Gastrocnemius medialis (tissue), 4 donors: Measurements from ENCODE around the gene LITAFD. TPM values are rescaled to one million over a fixed set of nuclear protein-coding genes. Genes with fewer than 3 reads are reported as not detected.
A peak's percentile ranks its signal among the peaks of the same experiment; 100 is the strongest.

Experiments
- ATAC-seq, 2 donors: fragments of 150-250 bp; one replicate each; pipeline ENCODE4 v1.9.1; 2016
- DNase-seq, 2 donors: peaks; one replicate each; pipeline ENCODE4 v3.0.0-alpha.2; 2019
- H3K27ac ChIP-seq, 4 donors: fragments of 200-600 bp; sonication (generic); 1 replicate in 1 of 4; 2 replicates in 3 of 4; pipeline ENCODE4 v1.5.1; 2016 to 2018; ENCODE audit warnings: mild to moderate bottlenecking in 2 of 4, moderate library complexity in 1 of 4
- H3K27me3 ChIP-seq, 3 donors: fragments of 200-600 bp; sonication (generic) in 2 of 3; 1 replicate in 1 of 3; 2 replicates in 2 of 3; pipeline versions ENCODE4 v1.5.1 to v1.6.0; 2016 to 2019; ENCODE audit warnings: mild to moderate bottlenecking in 1 of 3, moderate library complexity in 1 of 3
- H3K36me3 ChIP-seq, 2 donors: fragments of 200-600 bp; sonication (generic) in 1 of 2; one replicate each; pipeline ENCODE4 v1.5.1; 2017 to 2018
- H3K4me1 ChIP-seq, 2 donors: fragments of 200-600 bp; sonication (generic) in 1 of 2; one replicate each; pipeline ENCODE4 v1.5.1; 2016 to 2017; ENCODE audit warnings: mild to moderate bottlenecking in 2 of 2
- H3K4me3 ChIP-seq, 4 donors: fragments of 200-600 bp; sonication (generic) in 3 of 4; 1 replicate in 1 of 4; 2 replicates in 3 of 4; pipeline ENCODE4 v1.5.1; 2016 to 2019; ENCODE audit warnings: mild to moderate bottlenecking in 2 of 4
- H3K9me3 ChIP-seq, 3 donors: fragments of 200-600 bp; sonication (generic) in 2 of 3; 1 replicate in 1 of 3; 2 replicates in 2 of 3; pipeline ENCODE4 v1.5.1; 2016 to 2019
- POLR2A ChIP-seq, 2 donors: fragments of 450-650 bp; IDR thresholded peaks; one replicate each; pipeline ENCODE4 v1.6.1; 2017; ENCODE audit warnings: antibody characterized with exemption in 2 of 2, mild to moderate bottlenecking in 2 of 2, moderate library complexity in 2 of 2
- in situ Hi-C, 4 donors: fragments of 200-750 bp; cut with MboI; loops; one replicate each; pipeline versions ENCODE4 v1.15.0 to v1.8.0; 2017; ENCODE audit warnings: low sequenced_read_pairs in 4 of 4
- intact Hi-C: fragments of 100-400 bp; cut with DNase I; formaldehyde crosslinking; loops from one replicate; pipeline ENCODE4 v1.15.1; 2023; ENCODE audit warnings: low total_unique reads
- total RNA-seq, 4 donors: library from RNA; depleted of rRNA; stranded (reverse); fragments of >200 nt; gene quantifications; one replicate each; pipeline versions ENCODE4 v1.1.0 to v1.2.3, GENCODE V29; 2016
- TF ChIP-seq, protein P1 (sequence below), 5 experiments: fragments of 450-650 bp in 3 of 5; fragments of 200-600 bp in 2 of 5; sonication (generic) in 2 of 5; IDR thresholded peaks in 4 of 5; conservative IDR thresholded peaks in 1 of 5; 1 replicate in 4 of 5; 2 replicates in 1 of 5; pipeline ENCODE4 v1.5.1; 2016 to 2019; ENCODE audit warnings: antibody characterized with exemption in 5 of 5, mild to moderate bottlenecking in 3 of 5, moderate library complexity in 3 of 5

Gene LITAFD
- total RNA-seq, 4 donors from 2014 or later: not detected

DNA sequence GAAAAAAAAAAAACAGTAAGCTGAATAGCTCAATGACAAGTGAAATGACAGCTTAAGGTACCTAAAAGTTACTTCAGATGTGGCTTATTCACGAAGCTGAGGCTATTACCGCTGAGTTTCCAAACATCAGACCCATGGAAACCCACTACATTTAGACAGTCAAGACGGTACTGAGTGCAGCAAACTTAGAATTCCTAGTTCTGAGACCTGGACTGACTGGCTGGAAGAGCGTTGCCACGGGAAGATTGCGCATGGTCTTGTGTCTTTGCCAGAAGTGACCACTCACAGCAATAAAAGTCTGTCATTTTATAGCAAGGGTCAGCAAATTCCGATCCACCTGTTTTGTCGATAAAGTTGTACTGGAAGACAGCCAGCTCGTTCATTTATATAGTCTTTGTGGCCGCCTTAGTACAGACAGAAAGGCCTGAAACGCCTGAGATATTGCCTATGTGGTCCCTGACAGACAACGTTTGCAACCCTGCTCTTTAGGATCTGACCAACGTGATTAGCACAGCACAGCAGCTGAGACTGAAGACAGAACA, 19.2 kb downstream of the LITAFD start:
- DNase-seq: no peak
- intact Hi-C loops: no loop called here
- in situ Hi-C loops: loop anchor here in 1 of 4 donors (10.0 kb wide), 1 partner anchor 53 kb away; no protein-coding TSS in a partner anchor
- ATAC-seq: no peak
- H3K36me3 ChIP-seq: peaks cover 14 to 97% of the 10 kb centered on the region in 2 donors
- TF ChIP-seq, protein P1, sequence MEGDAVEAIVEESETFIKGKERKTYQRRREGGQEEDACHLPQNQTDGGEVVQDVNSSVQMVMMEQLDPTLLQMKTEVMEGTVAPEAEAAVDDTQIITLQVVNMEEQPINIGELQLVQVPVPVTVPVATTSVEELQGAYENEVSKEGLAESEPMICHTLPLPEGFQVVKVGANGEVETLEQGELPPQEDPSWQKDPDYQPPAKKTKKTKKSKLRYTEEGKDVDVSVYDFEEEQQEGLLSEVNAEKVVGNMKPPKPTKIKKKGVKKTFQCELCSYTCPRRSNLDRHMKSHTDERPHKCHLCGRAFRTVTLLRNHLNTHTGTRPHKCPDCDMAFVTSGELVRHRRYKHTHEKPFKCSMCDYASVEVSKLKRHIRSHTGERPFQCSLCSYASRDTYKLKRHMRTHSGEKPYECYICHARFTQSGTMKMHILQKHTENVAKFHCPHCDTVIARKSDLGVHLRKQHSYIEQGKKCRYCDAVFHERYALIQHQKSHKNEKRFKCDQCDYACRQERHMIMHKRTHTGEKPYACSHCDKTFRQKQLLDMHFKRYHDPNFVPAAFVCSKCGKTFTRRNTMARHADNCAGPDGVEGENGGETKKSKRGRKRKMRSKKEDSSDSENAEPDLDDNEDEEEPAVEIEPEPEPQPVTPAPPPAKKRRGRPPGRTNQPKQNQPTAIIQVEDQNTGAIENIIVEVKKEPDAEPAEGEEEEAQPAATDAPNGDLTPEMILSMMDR (IDR thresholded peaks at IDR 0.05 in 4 of 5, conservative IDR thresholded peaks at IDR 0.05 in 1 of 5): no peak
- TF ChIP-seq POLR2A (IDR thresholded peaks at IDR 0.05): no peak
- no peak overlapping the region for H3K27ac ChIP-seq
- H3K4me3 ChIP-seq: no peak overlapping the region
- no peaks in the 10 kb centered on the region for H3K9me3 ChIP-seq
- H3K27me3 ChIP-seq: no peaks in the 10 kb centered on the region
- peaks cover 0 to 4% of the 10 kb centered on the region in 2 donors for H3K4me1 ChIP-seq

DNA sequence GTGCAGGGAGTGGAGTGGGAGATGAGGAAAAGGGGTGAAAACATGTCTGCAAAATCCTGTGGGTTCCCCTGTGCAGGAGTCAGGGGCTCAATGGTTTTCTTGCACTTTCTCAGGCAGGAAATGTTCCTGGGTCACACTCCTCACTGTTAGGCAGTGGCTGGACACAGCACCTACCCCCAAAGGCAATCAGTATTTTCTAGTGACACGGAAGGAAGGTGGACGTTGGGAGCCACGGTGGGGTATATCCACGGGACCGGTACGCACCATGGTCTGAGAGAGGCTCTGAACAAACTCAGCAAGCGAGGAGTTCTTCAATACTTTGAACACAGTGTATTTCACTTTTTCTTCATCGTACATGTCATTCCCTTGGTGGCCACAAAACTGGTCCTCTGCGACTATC, 20.9 kb downstream of the LITAFD start:
- TF ChIP-seq, protein P1 (IDR thresholded peaks at IDR 0.05 in 4 of 5, conservative IDR thresholded peaks at IDR 0.05 in 1 of 5): no peak
- no peak for TF ChIP-seq POLR2A (IDR thresholded peaks at IDR 0.05)
- Histone ChIP-seq H3K9me3 (no peaks in the 10 kb centered on the region), H3K36me3 (peaks cover 10 to 95% of the 10 kb centered on the region in 2 donors), H3K4me1 (peaks cover 0 to 4% of the 10 kb centered on the region in 2 donors), H3K4me3 (no peak overlapping the region), H3K27me3 (no peaks in the 10 kb centered on the region), H3K27ac (peak overlapping the region; percentile 60 to 78 (median 74))
- DNase-seq (no peak), ATAC-seq (no peak)
- intact Hi-C loops: no loop called here
- in situ Hi-C loops: loop anchor here in 1 of 4 donors (10.0 kb wide), 1 partner anchor 52 kb away; no protein-coding TSS in a partner anchor

DNA sequence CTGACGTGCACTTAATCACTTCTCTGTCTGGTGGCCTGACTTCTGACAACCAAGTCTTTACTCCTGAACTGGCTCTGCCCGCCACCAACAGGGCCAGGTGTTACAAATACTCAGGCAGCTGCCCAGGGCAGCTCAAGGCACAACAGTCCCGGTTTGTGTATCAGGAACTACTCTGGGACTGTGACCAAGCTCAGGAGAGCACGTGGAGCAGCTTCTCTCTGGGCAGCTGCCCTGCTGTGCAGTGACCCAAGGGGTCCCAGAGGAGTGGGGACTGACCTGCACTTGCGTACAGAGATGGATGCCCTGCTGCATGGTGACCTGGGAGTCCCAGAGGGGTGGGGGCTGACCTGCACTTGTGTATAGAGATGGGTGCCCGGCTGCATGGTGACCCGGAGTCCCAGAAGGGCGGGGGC, 21.9 kb downstream of the LITAFD start:
- Histone ChIP-seq H3K4me1 (peaks cover 0 to 4% of the 10 kb centered on the region in 2 donors), H3K27ac (peak overlapping the region; percentile 60 to 78 (median 74)), H3K36me3 (peaks cover 8 to 95% of the 10 kb centered on the region in 2 donors), H3K9me3 (no peaks in the 10 kb centered on the region), H3K4me3 (no peak overlapping the region), H3K27me3 (no peaks in the 10 kb centered on the region)
- in situ Hi-C loops: loop anchor here in 1 of 4 donors (10.0 kb wide), 1 partner anchor 51 kb away; no protein-coding TSS in a partner anchor
- TF ChIP-seq, protein P1 (IDR thresholded peaks at IDR 0.05 in 4 of 5, conservative IDR thresholded peaks at IDR 0.05 in 1 of 5): no peak
- no peak for TF ChIP-seq POLR2A (IDR thresholded peaks at IDR 0.05)
- DNase-seq: peak; percentile 63 to 87
- peak; percentile 92 to 96 for ATAC-seq
- intact Hi-C loops: no loop called here

DNA sequence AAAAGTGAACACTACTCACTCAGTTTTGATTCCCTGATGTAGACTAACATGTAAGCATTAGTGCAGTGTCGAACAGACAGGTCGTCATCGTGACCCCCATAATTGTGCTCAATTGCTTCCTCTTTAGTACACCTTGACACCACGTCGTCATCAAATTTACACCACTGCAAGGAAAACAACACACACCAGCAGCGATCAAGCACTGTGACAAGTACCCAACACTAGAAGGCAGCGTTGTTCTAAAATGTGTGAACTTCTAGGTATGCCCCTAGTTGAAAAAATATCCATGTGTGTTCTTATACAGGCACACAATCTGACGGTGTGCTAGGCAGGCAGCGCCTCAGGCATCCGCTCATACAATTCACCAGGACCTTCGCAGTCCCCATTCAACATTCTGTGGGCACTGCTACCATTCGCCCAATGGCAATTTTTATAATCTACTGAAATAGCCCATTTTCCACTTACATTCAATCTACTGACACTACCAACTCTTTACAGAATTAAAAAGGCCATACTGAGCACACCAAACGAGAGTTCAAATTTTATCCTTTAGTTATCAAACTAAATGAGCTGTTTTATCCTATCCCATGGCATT, 23.1 kb downstream of the LITAFD start:
- H3K9me3 ChIP-seq: no peaks in the 10 kb centered on the region
- no peak overlapping the region for H3K4me3 ChIP-seq
- H3K4me1 ChIP-seq: peaks cover 0 to 4% of the 10 kb centered on the region in 2 donors
- intact Hi-C loops (no loop called here), in situ Hi-C loops (loop anchor here in 1 of 4 donors (10.0 kb wide), 1 partner anchor 50 kb away; no protein-coding TSS in a partner anchor)
- no peak for DNase-seq
- H3K27ac ChIP-seq: peak overlapping the region in 2 of 4 donors; percentile 72 to 75
- H3K36me3 ChIP-seq: peaks cover 6 to 94% of the 10 kb centered on the region in 2 donors
- no peak for ATAC-seq
- no peaks in the 10 kb centered on the region for H3K27me3 ChIP-seq
- TF ChIP-seq, protein P1 (IDR thresholded peaks at IDR 0.05 in 4 of 5, conservative IDR thresholded peaks at IDR 0.05 in 1 of 5): no peak
- no peak for TF ChIP-seq POLR2A (IDR thresholded peaks at IDR 0.05)
